Stimulated activated CD4-positive, alpha-beta T cell treated with anti-CD3 and anti-CD28 coated beads, Interleukin-2, amount 100 ng/mL, for 24 hours (primary cell): ENCODE results near the gene NUCKS1.

Experiments used
- DNase-seq, 2 donors: peaks; one replicate each; pipeline ENCODE4 v3.0.0-alpha.2; 2020

NUCKS1 gene

DNA sequence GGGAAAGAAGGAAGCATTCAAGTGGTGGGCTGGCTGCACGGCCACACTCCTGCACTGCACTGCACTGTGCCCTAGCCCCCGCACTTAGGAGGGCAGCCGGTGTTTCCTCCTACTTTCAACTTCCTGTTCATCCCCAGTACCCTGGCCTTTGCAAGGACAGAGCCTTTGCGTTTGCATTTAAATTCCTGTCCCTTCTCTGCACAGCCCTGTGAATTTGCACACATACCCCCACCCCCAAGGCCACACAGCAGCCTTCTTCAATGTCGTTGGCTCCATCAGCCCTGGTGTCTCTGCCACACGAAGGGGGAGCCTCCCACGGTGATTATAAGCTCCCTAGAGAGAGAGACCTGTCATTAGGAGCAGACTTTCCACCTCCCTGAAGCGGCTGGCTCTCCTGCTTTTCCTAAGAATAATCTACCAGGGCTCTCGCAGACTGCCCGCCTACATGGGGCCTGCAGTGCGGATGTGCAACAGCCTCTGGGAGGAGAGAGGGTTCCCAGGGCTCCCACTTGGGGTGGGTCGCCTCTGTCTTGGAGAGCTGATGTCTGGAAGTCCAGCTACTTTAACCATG is 56.5 kb downstream of the NUCKS1 start:
- no peak for DNase-seq

- no peak for DNase-seq
Observed at GRCh38 chr1:205692423-205692822, 57.6 kb downstream of the NUCKS1 start.

GRCh38 chr1:205690122-205690756 is 59.7 kb downstream of the NUCKS1 start:
- DNase-seq, result no peak

GRCh38 chr1:205689479-205689878 is 60.5 kb downstream of the NUCKS1 start:
- no peak for DNase-seq

GRCh38 chr1:205688171-205689080 is 61.6 kb downstream of the NUCKS1 start:
- DNase-seq, result no peak

DNA sequence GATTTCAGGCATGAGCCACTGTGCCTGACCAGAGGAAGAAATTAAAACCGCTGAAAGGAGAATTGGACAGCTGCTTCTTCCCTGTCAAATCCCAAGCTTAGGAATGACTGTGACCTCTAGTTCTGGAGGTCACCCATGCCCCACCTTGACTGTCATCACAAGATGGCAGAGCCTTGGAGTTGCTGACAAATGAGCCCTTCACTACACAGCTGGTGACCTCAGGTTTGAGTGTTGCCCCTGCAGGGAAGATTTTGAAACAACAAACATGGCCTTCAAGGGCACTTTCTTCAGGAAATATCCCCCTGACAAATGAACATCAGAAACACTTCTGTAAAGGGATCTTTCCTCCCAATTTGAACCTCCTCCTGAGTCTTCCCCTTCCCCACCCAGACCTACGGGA is 62.7 kb downstream of the NUCKS1 start:
- no peak for DNase-seq

- no peak for DNase-seq
Observed at GRCh38 chr1:205681364-205681763, 68.6 kb downstream of the NUCKS1 start.

DNA sequence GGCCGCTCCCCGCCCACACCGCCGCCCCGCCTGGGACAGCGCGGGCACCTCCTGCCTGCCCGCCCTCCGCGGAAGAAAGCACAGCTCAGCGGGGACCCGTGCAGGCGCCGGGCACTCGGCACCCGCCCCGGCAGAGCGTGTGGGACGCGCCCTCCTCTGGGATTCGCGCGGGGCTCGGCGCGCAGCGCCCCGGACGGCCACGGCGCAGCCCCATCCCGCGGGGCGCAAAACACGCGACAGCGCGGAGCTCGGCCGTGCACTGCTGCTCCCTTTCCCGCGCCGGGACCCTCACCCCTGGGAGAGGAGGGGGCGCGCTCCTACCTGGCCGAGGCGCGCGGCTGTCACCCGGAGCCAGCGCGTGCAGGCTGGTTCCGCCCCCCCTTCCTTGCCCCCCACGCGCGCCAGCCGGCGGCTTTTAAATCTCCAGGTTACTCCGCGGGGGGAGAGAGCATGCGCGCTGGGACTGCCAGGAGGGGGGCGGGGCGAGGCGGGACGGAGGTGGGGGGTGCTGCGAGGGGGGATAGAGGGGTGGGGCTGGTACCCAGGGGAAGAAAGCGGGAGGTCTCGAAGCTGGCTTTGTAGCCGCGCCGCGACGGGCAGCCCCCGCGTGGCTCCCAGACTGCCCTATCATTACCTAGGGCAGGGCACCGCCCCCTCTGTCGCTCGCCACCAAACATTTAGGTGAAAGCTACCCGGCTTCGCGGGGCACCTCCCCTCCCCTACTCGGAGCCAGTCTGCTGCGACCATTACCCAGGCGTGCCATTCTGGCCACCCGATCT is 69.7 kb downstream of the NUCKS1 start, which contains the start of gene SLC45A3:
Gene SLC45A3 (minus strand): TSS at position 437 of the 779 bp plus-strand sequence. CDS start 15,853 bp downstream, outside the sequence.
- DNase-seq, result peak; percentile 56 to 57

DNA sequence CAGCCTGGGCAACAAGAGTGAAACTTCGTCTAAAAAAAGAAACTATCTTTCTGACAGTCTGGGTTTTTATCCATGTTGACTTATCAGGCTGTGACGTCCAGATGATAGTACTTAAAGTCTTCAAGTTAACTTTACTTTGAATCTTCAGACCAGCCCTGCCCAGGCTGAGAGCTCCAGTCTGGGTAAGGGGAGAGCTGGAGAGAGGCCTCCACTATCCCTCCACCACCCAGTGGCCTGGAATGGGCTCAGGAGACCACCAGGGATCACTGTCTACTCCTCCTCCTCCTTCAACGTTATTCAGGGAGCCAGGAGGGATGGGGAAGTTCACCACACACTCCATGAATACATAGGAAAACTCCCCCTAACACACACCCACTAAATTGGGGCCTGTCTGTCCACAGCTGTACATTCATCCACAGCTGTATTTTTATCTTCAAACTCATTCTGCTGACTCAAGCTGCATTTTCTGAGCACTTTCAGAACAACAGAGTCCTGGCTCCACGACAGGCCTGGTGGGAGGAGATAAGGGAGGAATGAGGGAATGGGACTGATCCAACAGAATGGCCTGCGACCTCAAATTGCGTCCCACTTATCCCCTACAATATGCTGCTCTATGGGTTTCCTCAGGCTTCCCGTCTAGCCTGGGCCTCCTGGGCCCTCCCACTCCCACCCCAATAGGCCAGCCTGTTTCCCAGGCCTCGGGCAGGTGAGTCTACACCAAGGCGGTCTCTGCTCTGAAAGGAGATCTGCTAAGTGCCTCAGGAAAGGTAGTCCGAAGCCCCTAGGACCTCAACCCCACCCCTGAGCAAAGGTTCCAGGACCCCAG is 71.5 kb downstream of the NUCKS1 start:
- DNase-seq, result no peak

- no peak for DNase-seq
Observed at GRCh38 chr1:205677167-205677566, 72.8 kb downstream of the NUCKS1 start.

GRCh38 chr1:205676597-205676996 is 73.4 kb downstream of the NUCKS1 start:
- no peak for DNase-seq

DNA sequence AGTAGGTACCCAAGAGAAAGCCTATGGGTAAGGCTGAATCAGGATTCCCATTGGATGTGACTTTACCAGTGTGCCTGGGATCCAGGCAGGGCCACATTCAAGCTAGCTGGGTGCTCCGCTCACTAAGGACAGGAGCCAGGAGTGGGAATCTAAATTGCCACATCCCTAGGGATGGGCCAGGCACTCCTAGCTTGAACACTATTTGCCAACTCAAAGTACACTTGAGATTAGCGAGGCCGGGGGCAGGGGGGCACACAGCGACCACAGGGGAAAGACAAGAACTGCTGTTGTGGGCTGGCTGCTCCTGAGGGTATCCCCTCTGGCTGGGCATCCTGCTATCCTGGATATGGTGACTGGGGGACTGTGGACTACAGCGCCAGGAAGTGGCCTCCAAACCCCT is 74.0 kb downstream of the NUCKS1 start:
- no peak for DNase-seq

- DNase-seq, result no peak
Observed at GRCh38 chr1:205675247-205675646, 74.7 kb downstream of the NUCKS1 start.

DNA sequence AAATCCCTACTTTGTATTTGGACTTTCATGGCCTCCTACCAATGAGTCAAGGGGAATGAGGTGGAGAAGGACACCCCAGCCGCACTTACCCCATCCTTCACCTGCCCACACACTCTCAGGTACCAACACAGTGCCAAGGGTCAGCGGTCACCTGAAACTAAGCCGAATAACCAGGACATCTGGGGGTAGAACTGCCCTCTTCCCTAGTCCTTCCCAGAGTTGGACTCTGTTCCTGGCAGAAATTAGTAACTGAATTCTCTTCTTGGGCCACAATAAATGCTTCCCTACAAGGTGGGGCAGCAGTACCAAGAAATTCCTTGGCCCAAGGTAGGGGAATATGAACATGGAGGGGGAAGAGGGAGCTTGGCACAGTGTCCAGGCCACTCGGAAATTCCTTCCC is 77.0 kb downstream of the NUCKS1 start:
- no peak for DNase-seq

GRCh38 chr1:205672395-205672889 is 77.5 kb downstream of the NUCKS1 start:
- DNase-seq, result no peak

DNA sequence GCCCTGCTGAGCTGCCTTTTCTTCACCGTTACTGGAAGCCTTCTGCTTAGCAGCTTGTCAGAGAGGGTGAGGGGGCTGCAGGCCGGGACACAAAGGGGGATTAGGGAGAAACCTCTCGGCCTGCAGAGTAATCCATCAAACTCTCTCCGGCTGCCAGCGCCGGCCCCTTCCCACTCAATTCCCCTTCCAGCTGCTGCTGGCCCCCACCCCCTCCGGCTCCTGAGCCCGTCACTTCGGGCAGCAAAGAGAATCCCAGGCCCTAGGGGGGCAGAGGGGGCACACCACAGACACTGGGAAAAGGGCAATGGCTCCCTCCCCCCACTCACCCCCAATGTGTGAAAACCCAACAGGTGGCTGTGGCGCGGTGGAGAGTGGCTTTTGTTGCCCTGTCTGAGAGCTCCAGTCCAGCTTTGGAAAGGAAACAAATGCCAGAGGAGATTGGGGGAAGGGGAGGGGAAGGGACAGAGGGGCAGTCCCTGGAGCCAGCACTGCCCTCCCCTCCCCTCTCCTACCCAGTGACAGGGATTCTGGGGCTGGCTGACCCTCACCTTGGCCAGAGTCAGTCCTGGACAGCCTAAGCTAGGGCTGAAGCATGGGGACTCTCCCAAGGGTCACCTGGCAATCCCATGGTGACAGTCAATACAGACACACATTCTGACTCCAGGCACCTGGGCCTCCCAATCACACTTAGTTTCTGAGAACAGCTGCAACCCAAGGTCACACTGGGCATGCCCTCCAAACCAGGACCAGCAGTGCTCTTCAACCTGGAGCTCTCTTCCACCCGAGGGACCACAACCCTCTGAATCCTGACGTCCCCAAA is 79.2 kb downstream of the NUCKS1 start:
- no peak for DNase-seq

GRCh38 chr1:205670150-205670446 is 79.9 kb downstream of the NUCKS1 start:
- DNase-seq, result no peak

DNA sequence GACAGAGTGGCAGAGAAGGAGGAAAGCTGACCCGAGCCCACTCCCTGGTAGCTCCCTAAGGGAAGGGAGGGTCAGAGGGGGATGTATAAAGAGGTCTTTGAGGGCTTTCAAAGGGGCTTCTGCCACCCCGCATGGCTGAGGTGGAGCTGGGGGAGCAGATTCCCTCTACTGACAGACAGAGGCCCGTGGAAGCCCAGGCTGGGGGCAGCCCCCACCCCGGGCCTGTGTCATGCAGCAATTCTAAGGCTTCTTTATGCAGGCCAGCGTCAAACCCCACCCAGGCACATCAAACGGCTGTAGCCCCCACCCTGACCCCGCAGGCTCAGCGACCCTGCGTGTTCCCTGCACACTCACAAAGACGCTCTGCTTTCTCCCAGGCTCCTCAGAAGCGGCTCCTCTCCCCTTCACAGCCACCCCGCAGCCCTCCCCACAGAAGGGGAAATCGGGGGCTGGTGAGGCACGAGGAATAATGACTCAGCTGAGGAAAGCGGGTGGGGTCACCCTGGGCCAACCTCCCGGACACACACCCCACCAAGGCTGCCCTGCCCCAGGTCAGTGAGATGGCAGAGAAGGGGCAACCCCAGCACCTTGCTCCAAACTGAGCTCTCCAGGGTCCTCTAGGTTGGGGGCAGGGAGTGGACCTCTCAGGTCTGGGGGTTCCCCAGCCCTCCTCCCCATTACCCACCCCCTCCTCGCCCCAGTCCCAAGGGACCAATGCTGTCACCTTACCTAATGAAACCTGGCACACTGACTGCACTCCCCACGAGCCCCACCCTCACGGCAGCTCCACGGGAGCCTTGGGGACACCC is 80.4 kb downstream of the NUCKS1 start:
- no peak for DNase-seq

DNA sequence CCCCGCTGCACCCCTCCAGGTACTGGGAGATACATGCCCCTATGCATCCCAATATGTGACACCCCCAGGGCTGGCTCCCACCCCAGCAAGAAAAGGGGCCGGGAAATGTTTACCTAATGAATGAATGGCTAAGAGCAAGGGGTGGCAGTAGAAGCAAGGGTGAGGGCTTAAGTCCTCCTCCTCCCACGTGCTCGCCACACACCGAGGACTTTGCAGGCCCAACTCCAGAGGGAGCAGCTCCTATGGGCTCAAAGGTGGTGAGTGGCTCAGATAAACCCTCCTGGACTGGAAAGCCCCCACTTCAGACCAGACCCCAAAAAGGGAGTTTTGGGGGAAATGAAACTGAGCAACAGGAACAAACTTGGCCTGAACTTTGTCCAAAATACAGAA is 81.0 kb downstream of the NUCKS1 start:
- no peak for DNase-seq

GRCh38 chr1:205667909-205668643 is 81.9 kb downstream of the NUCKS1 start:
- no peak for DNase-seq
